ENCODE data around the gene NUCB2. TPM values are rescaled to one million over a fixed set of nuclear protein-coding genes. Genes with fewer than 3 reads are reported as not detected.

Gene NUCB2
- total RNA-seq, 1 donor from 2014 or later = 47.8 TPM

DNA sequence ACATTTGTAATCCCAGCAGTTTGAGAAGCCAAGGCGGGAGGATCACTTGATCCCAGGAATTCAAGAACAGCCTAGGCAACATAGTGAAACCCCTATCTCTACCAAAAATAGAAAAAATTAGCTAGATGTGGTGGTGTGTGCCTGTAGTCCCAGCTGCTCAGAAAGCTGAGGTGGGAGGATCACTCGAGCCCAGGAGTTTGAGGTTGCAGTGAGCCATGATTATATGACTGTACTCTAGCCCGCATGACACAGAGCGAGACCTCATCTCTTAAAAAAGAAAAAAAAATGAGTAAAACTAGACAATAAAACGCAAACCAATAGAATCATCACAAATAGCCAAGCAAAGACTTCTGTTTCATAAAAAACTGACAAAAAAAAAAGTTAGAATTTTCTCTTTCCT is 21.8 kb downstream of the NUCB2 start:
- Histone ChIP-seq H3K4me1 (no peaks in the 10 kb centered on the region), H3K27ac (no peak overlapping the region), H3K4me3 (no peak overlapping the region), H3K27me3 (no peaks in the 10 kb centered on the region), H3K9me3 (no peaks in the 10 kb centered on the region), H3K36me3 (peaks cover 30 to 53% of the 10 kb centered on the region in 2 donors)
- no peak for DNase-seq (ENCODE audit: low spot score in 2 of 2)
- intact Hi-C loops (cut with DNase I) = no loop called here
- TF ChIP-seq, protein P1, sequence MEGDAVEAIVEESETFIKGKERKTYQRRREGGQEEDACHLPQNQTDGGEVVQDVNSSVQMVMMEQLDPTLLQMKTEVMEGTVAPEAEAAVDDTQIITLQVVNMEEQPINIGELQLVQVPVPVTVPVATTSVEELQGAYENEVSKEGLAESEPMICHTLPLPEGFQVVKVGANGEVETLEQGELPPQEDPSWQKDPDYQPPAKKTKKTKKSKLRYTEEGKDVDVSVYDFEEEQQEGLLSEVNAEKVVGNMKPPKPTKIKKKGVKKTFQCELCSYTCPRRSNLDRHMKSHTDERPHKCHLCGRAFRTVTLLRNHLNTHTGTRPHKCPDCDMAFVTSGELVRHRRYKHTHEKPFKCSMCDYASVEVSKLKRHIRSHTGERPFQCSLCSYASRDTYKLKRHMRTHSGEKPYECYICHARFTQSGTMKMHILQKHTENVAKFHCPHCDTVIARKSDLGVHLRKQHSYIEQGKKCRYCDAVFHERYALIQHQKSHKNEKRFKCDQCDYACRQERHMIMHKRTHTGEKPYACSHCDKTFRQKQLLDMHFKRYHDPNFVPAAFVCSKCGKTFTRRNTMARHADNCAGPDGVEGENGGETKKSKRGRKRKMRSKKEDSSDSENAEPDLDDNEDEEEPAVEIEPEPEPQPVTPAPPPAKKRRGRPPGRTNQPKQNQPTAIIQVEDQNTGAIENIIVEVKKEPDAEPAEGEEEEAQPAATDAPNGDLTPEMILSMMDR (IDR thresholded peaks at IDR 0.05) = no peak

DNA sequence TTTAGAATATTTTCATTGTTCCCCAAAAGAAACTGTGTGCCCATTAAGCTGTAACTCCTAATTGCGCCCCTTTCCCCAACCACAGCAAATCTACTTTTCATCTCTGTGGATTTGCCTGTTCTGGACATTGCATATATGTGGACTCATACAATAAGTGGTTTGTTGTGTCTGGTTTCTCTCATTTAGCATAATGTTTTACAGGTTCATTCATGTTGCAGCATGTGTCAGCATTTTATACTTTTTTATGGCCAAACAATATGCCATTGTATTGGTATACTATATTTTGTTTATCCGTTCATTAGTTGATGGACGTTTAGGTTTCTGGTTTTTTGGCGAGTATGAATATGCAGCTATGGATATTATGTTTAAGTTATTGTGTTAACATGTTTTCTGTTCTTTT is 23.8 kb downstream of the NUCB2 start:
- no peak for DNase-seq (ENCODE audit: low spot score in 2 of 2)
- Histone ChIP-seq H3K27me3 (no peaks in the 10 kb centered on the region), H3K27ac (no peak overlapping the region), H3K9me3 (no peaks in the 10 kb centered on the region), H3K4me1 (no peaks in the 10 kb centered on the region), H3K4me3 (no peak overlapping the region), H3K36me3 (peaks cover 44 to 70% of the 10 kb centered on the region in 2 donors)
- TF ChIP-seq, protein P1 (IDR thresholded peaks at IDR 0.05) = no peak
- intact Hi-C loops (cut with DNase I) = no loop called here

DNA sequence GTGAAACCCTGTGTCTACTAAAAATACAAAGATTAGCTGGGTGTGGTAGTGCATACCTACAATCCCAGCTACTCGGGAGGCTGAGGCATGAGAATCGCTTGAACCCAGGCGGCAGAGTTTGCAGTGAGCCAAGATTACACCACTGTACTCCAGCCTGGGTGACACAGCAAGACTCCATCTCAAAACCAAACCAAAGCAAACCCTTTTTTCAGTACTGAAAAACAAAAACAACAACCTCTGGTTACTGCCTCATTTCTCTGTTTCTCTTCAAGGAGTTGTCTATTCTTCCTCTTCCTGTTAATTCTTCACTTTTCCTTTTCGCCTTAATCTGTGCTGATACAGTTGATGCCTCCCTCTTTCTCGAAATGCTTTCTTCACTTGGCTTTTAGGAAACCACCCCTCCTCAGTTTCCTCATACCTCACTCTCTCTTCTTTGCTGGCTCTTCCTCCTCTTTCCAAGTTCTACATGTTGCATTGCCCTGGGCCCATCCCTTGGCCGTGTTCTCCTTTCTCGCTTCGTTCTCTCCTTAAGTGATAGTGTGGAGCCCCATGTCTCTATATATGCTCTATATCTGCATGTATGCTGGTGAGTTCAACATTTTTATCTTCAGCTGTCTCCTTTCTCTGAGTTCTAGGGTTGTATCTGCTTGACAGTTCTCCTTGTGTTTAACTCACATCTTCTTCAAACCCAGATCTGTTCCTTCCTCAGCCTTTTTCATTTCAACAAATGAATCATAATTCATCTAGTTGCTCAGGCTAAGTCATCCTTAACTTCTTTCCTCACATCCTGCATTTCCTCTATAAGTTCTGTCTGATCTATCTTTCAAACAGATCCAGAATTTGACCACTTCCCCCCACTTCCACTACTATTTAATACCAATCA is 37.1 kb downstream of the NUCB2 start:
- TF ChIP-seq, protein P1 (IDR thresholded peaks at IDR 0.05) = no peak

DNA sequence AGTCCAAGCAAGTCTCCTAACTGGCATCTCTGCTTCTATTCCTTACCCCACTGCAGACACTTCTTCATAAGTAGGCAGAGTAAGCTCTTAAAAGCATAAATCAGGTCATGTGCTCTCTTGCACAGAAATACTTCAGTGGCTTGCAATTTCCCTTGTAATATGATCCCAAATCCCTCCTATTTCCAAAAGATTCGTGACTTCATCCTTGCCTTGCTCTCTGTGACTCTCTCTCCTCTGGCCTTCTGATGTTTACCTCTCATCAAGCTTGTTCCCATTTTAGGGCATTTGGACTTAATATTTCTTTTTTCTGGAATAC is 37.7 kb downstream of the NUCB2 start:
- intact Hi-C loops (cut with DNase I) = no loop called here
- Histone ChIP-seq H3K4me1 (no peaks in the 10 kb centered on the region), H3K4me3 (no peak overlapping the region), H3K27me3 (no peaks in the 10 kb centered on the region), H3K9me3 (no peaks in the 10 kb centered on the region), H3K36me3 (peaks cover 26 to 42% of the 10 kb centered on the region in 2 donors), H3K27ac (peak overlapping the region in 1 of 2 donors; percentile 50)
- TF ChIP-seq, protein P1 (IDR thresholded peaks at IDR 0.05) = no peak
- DNase-seq (ENCODE audit: low spot score in 2 of 2) = no peak

More for the DNA sequence above, 37.1 kb downstream of the NUCB2 start:
- H3K27me3 ChIP-seq = no peaks in the 10 kb centered on the region
- no peak for DNase-seq (ENCODE audit: low spot score in 2 of 2)
- H3K4me3 ChIP-seq = no peak overlapping the region
- H3K27ac ChIP-seq = peak overlapping the region in 1 of 2 donors; percentile 34
- H3K9me3 ChIP-seq = no peaks in the 10 kb centered on the region
- H3K36me3 ChIP-seq = peaks cover 27 to 45% of the 10 kb centered on the region in 2 donors
- intact Hi-C loops (cut with DNase I) = no loop called here
- H3K4me1 ChIP-seq = no peaks in the 10 kb centered on the region

DNA sequence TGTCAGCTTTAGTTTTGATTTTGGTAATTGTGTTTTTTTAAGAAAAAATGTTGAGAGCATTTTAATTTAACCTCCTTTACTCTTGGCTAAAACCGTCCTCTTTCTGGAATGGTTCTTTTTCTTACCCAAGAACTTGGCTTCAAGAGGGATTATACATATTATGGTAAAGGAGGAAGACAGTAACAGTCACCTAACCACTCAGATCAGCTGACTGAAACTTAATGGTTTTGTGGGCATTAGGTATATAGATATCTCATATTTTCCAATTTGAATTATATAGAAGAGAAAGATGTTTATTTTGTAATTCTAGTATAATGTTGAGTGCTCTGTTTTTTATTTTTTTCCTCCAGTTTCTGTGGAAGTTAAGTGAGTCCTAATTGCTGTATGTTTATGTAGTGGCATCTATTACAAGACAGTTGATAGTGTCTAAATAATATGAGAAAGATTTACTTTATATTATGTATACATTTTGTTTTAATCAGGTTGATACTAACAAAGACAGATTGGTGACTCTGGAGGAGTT is 38.4 kb downstream of the NUCB2 start:
- H3K4me3 ChIP-seq = no peak overlapping the region
- H3K27ac ChIP-seq = peak overlapping the region in 1 of 2 donors; percentile 50
- TF ChIP-seq, protein P1 (IDR thresholded peaks at IDR 0.05) = no peak
- intact Hi-C loops (cut with DNase I) = no loop called here
- H3K9me3 ChIP-seq = no peaks in the 10 kb centered on the region
- no peaks in the 10 kb centered on the region for H3K27me3 ChIP-seq
- no peaks in the 10 kb centered on the region for H3K4me1 ChIP-seq
- DNase-seq (ENCODE audit: low spot score in 2 of 2) = no peak
- peaks cover 23 to 38% of the 10 kb centered on the region in 2 donors for H3K36me3 ChIP-seq
